ENCODE measurements around the gene AKTIP. TPM values are rescaled to one million over a fixed set of nuclear protein-coding genes. Genes with fewer than 3 reads are reported as not detected.
"Not testable (repeated sequence)": the region's sequence is repeated elsewhere in the genome, so short reads cannot be mapped to it uniquely, and the experiment has no call there.

The AKTIP gene
- total and polyA plus RNA-seq, 2 donors, result 14.6 to 24.6 TPM

DNA sequence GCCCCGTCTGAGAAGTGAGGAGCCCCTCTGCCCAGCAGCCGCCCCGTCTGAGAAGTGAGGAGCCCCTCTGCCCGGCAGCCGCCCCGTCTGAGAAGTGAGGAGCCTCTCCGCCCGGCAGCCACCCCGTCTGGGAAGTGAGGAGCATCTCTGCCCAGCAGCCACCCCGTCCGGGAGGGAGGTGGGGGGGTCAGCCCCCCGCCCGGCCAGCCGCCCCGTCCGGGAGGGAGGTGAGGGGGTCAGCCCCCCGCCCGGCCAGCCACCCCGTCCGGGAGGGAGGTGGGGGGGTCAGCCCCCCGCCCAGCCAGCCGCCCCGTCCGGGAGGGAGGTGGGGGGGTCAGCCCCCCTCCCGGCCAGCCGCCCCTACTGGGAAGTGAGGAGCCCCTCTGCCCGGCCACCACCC is 36.3 kb upstream of the AKTIP start:
- H3K36me3 ChIP-seq (ENCODE audit: control insufficient read depth in 2 of 2, insufficient read depth in 2 of 2, low read length in 1 of 2); DNase-seq (ENCODE audit: low read depth in 6 of 9, low spot score in 9 of 9); H3K27ac ChIP-seq (ENCODE audit: low read depth in 1 of 2, low read length in 1 of 2); H3K4me1 ChIP-seq (ENCODE audit: control insufficient read depth in 2 of 2, insufficient read depth in 2 of 2, low read length in 2 of 2); H3K9me3 ChIP-seq (ENCODE audit: control insufficient read depth in 2 of 2, insufficient read depth in 1 of 2, low read length in 1 of 2); H3K4me3 ChIP-seq (ENCODE audit: low read length in 2 of 2): not testable (repeated sequence)
- peaks cover 18 to 40% of the 10 kb centered on the region in 2 donors for H3K27me3 ChIP-seq (ENCODE audit: control insufficient read depth in 2 of 2, insufficient read depth in 1 of 2, low read length in 1 of 2)
- WGBS, result 96% methylated on average over 25 of the region's 27 CpGs

DNA sequence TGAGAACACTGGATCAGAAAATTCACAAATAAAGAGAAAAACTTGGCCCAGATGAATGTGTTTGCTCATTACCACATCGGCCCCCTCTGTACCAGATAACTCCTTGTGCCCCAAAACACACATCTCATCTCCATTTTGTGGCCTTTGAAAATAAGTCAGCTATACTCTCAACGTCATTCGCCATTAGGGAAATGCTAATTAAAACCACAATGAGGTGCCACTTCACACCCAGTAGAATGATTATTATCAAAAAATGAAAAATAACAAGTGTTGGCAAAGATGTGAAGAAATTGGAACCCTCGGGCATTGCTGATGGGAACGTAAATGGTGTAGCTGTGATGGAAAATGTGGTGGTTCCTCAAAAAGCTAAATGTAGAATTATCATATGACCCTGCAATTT is 34.6 kb upstream of the AKTIP start:
- 96% methylated on average over 5 of the region's 5 CpGs for WGBS
- H3K4me1 ChIP-seq (ENCODE audit: control insufficient read depth in 2 of 2, insufficient read depth in 2 of 2, low read length in 2 of 2), result peaks cover 0 to 3% of the 10 kb centered on the region in 2 donors
- H3K36me3 ChIP-seq (ENCODE audit: control insufficient read depth in 2 of 2, insufficient read depth in 2 of 2, low read length in 1 of 2), result no peaks in the 10 kb centered on the region
- no peak overlapping the region for H3K4me3 ChIP-seq (ENCODE audit: low read length in 2 of 2)
- H3K27ac ChIP-seq (ENCODE audit: low read depth in 1 of 2, low read length in 1 of 2), result no peak overlapping the region
- no peak for DNase-seq (ENCODE audit: low read depth in 6 of 9, low spot score in 9 of 9)
- peaks cover 12 to 34% of the 10 kb centered on the region in 2 donors for H3K27me3 ChIP-seq (ENCODE audit: control insufficient read depth in 2 of 2, insufficient read depth in 1 of 2, low read length in 1 of 2)
- H3K9me3 ChIP-seq (ENCODE audit: control insufficient read depth in 2 of 2, insufficient read depth in 1 of 2, low read length in 1 of 2), result no peaks in the 10 kb centered on the region

GRCh38 chr16:53534206-53534605 is 31.2 kb upstream of the AKTIP start:
- no peak for DNase-seq (ENCODE audit: low read depth in 6 of 9, low spot score in 9 of 9)
- H3K27me3 ChIP-seq (ENCODE audit: control insufficient read depth in 2 of 2, insufficient read depth in 1 of 2, low read length in 1 of 2), result peaks cover 2 to 36% of the 10 kb centered on the region in 2 donors
- no peak overlapping the region for H3K27ac ChIP-seq (ENCODE audit: low read depth in 1 of 2, low read length in 1 of 2)
- H3K4me1 ChIP-seq (ENCODE audit: control insufficient read depth in 2 of 2, insufficient read depth in 2 of 2, low read length in 2 of 2), result no peaks in the 10 kb centered on the region
- WGBS, result 93% methylated on average over 2 of the region's 2 CpGs
- H3K9me3 ChIP-seq (ENCODE audit: control insufficient read depth in 2 of 2, insufficient read depth in 1 of 2, low read length in 1 of 2), result no peaks in the 10 kb centered on the region
- no peaks in the 10 kb centered on the region for H3K36me3 ChIP-seq (ENCODE audit: control insufficient read depth in 2 of 2, insufficient read depth in 2 of 2, low read length in 1 of 2)
- H3K4me3 ChIP-seq (ENCODE audit: low read length in 2 of 2), result no peak overlapping the region

DNA sequence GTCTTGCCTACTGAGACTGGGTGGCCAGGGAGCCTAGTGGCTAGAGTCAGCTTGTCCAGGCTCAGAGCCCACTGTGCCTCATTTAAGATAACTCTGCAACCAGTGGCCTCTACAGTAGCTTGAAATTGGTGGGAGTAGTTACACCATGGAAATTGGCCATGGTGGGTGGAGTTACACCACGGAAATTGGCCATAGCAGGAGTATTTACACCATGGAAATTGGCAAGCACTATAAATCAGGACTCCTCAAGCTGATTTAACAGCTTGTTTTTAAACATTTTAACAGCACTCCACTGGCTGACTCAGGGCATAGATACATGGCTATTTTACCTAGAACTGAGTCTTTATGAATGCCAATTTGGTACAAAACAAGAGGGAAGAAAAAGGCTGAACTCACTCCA is 27.7 kb upstream of the AKTIP start:
- 84% methylated on average over 1 of the region's 1 CpG for WGBS
- H3K4me3 ChIP-seq (ENCODE audit: low read length in 2 of 2), result no peak overlapping the region
- H3K36me3 ChIP-seq (ENCODE audit: control insufficient read depth in 2 of 2, insufficient read depth in 2 of 2, low read length in 1 of 2), result no peaks in the 10 kb centered on the region
- H3K27me3 ChIP-seq (ENCODE audit: control insufficient read depth in 2 of 2, insufficient read depth in 1 of 2, low read length in 1 of 2), result peaks cover 2 to 48% of the 10 kb centered on the region in 2 donors
- no peak for DNase-seq (ENCODE audit: low read depth in 6 of 9, low spot score in 9 of 9)
- no peak overlapping the region for H3K27ac ChIP-seq (ENCODE audit: low read depth in 1 of 2, low read length in 1 of 2)
- H3K4me1 ChIP-seq (ENCODE audit: control insufficient read depth in 2 of 2, insufficient read depth in 2 of 2, low read length in 2 of 2), result no peaks in the 10 kb centered on the region
- H3K9me3 ChIP-seq (ENCODE audit: control insufficient read depth in 2 of 2, insufficient read depth in 1 of 2, low read length in 1 of 2), result no peaks in the 10 kb centered on the region

DNA sequence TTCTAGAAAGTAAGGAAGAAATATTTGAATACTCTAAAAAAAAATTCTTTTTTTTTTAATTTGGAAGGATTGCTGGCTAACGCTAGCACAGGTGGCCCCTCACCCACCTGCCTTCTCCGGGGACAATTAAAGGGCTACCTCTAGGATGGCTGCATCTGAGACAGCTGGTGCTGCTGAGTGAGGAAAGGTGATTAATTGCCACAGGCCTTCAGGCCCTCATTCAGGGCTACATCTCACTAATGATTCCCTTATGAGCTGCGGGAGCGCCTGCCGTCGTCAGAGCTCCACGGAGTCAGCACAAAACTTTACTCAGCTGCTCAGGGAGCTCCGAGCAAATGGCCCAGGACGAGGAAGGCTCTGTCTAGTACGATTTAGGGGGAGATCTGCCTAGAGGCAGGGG is 27.0 kb upstream of the AKTIP start:
- DNase-seq (ENCODE audit: low read depth in 6 of 9, low spot score in 9 of 9), result no peak
- Histone ChIP-seq H3K27me3 (ENCODE audit: control insufficient read depth in 2 of 2, insufficient read depth in 1 of 2, low read length in 1 of 2) (peaks cover 2 to 51% of the 10 kb centered on the region in 2 donors), H3K9me3 (ENCODE audit: control insufficient read depth in 2 of 2, insufficient read depth in 1 of 2, low read length in 1 of 2) (no peaks in the 10 kb centered on the region), H3K36me3 (ENCODE audit: control insufficient read depth in 2 of 2, insufficient read depth in 2 of 2, low read length in 1 of 2) (no peaks in the 10 kb centered on the region), H3K4me3 (ENCODE audit: low read length in 2 of 2) (no peak overlapping the region), H3K27ac (ENCODE audit: low read depth in 1 of 2, low read length in 1 of 2) (no peak overlapping the region), H3K4me1 (ENCODE audit: control insufficient read depth in 2 of 2, insufficient read depth in 2 of 2, low read length in 2 of 2) (no peaks in the 10 kb centered on the region)
- WGBS, result 90% methylated on average over 10 of the region's 10 CpGs

DNA sequence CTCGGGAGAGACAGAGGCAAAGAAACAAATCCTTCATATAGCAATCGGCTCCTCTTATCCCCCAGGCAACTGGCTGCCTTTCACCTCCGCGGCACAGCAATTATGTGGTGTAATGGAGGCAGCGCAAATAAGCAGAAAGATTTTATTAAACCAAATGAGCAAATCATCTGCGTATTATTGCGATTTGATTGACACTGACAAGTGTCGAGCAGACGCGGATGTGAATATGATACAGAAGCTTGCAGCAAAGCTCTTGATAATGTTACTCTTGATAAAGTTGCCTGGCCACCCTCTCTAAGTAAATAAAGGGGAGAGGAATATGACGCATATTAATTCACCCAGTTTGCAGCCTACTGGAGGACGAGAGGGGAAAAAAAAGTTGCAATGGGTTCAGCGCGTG is 26.5 kb upstream of the AKTIP start:
- 95% methylated on average over 14 of the region's 14 CpGs for WGBS
- Histone ChIP-seq H3K9me3 (ENCODE audit: control insufficient read depth in 2 of 2, insufficient read depth in 1 of 2, low read length in 1 of 2) (no peaks in the 10 kb centered on the region), H3K4me3 (ENCODE audit: low read length in 2 of 2) (no peak overlapping the region), H3K4me1 (ENCODE audit: control insufficient read depth in 2 of 2, insufficient read depth in 2 of 2, low read length in 2 of 2) (no peaks in the 10 kb centered on the region), H3K27me3 (ENCODE audit: control insufficient read depth in 2 of 2, insufficient read depth in 1 of 2, low read length in 1 of 2) (peaks cover 2 to 50% of the 10 kb centered on the region in 2 donors), H3K27ac (ENCODE audit: low read depth in 1 of 2, low read length in 1 of 2) (no peak overlapping the region), H3K36me3 (ENCODE audit: control insufficient read depth in 2 of 2, insufficient read depth in 2 of 2, low read length in 1 of 2) (no peaks in the 10 kb centered on the region)
- DNase-seq (ENCODE audit: low read depth in 6 of 9, low spot score in 9 of 9), result no peak

DNA sequence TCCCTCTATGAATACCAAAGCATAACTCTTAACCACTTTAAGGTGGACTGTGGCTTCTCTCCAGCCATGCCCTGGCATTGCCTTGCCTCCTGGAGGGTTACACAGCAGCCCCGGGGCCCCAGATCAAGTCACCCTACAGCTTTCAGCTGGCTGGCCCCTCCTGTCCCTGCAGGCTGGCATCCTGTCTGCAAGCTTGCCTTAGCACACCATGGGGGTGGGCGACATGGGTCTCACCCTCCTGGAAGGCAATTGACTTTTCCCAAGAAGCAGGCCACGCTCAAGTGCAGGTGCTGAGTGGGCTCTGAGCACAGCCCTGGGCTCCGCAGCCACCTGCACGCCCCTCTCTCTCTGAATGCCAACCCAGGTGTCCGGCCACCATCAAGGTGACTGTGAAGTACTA is 25.8 kb upstream of the AKTIP start:
- DNase-seq (ENCODE audit: low read depth in 6 of 9, low spot score in 9 of 9), result no peak
- Histone ChIP-seq H3K4me1 (ENCODE audit: control insufficient read depth in 2 of 2, insufficient read depth in 2 of 2, low read length in 2 of 2) (no peaks in the 10 kb centered on the region), H3K9me3 (ENCODE audit: control insufficient read depth in 2 of 2, insufficient read depth in 1 of 2, low read length in 1 of 2) (no peaks in the 10 kb centered on the region), H3K27me3 (ENCODE audit: control insufficient read depth in 2 of 2, insufficient read depth in 1 of 2, low read length in 1 of 2) (peaks cover 2 to 53% of the 10 kb centered on the region in 2 donors), H3K36me3 (ENCODE audit: control insufficient read depth in 2 of 2, insufficient read depth in 2 of 2, low read length in 1 of 2) (no peaks in the 10 kb centered on the region), H3K4me3 (ENCODE audit: low read length in 2 of 2) (no peak overlapping the region), H3K27ac (ENCODE audit: low read depth in 1 of 2, low read length in 1 of 2) (no peak overlapping the region)
- WGBS, result 93% methylated on average over 6 of the region's 6 CpGs

GRCh38 chr16:53523971-53524548 is 21.1 kb upstream of the AKTIP start:
- no peak for DNase-seq (ENCODE audit: low read depth in 6 of 9, low spot score in 9 of 9)
- Histone ChIP-seq H3K36me3 (ENCODE audit: control insufficient read depth in 2 of 2, insufficient read depth in 2 of 2, low read length in 1 of 2) (no peaks in the 10 kb centered on the region), H3K9me3 (ENCODE audit: control insufficient read depth in 2 of 2, insufficient read depth in 1 of 2, low read length in 1 of 2) (no peaks in the 10 kb centered on the region), H3K4me3 (ENCODE audit: low read length in 2 of 2) (no peak overlapping the region), H3K27me3 (ENCODE audit: control insufficient read depth in 2 of 2, insufficient read depth in 1 of 2, low read length in 1 of 2) (peaks cover 9 to 62% of the 10 kb centered on the region in 2 donors), H3K4me1 (ENCODE audit: control insufficient read depth in 2 of 2, insufficient read depth in 2 of 2, low read length in 2 of 2) (peaks cover under 1 to 10% of the 10 kb centered on the region in 2 donors), H3K27ac (ENCODE audit: low read depth in 1 of 2, low read length in 1 of 2) (no peak overlapping the region)
- WGBS, result 96% methylated on average over 15 of the region's 15 CpGs

- Histone ChIP-seq H3K4me1 (ENCODE audit: control insufficient read depth in 2 of 2, insufficient read depth in 2 of 2, low read length in 2 of 2) (peaks cover 7 to 18% of the 10 kb centered on the region in 2 donors), H3K27ac (ENCODE audit: low read depth in 1 of 2, low read length in 1 of 2) (no peak overlapping the region), H3K36me3 (ENCODE audit: control insufficient read depth in 2 of 2, insufficient read depth in 2 of 2, low read length in 1 of 2) (no peaks in the 10 kb centered on the region), H3K27me3 (ENCODE audit: control insufficient read depth in 2 of 2, insufficient read depth in 1 of 2, low read length in 1 of 2) (peaks cover 9 to 54% of the 10 kb centered on the region in 2 donors), H3K9me3 (ENCODE audit: control insufficient read depth in 2 of 2, insufficient read depth in 1 of 2, low read length in 1 of 2) (no peaks in the 10 kb centered on the region), H3K4me3 (ENCODE audit: low read length in 2 of 2) (no peak overlapping the region)
- 98% methylated on average over 21 of the region's 21 CpGs for WGBS
- no peak for DNase-seq (ENCODE audit: low read depth in 6 of 9, low spot score in 9 of 9)
These were observed 20.3 kb upstream of the AKTIP start for GRCh38 chr16:53523126-53523804.

All from thymus (tissue), 11 donors.